HG03139 (cell line): Measurements from ENCODE around the gene TMEM87A.
"Not testable (repeated sequence)": the region's sequence is repeated elsewhere in the genome, so short reads cannot be mapped to it uniquely, and the experiment has no call there.

Experiments
- ATAC-seq: cut with Tn5 transposase; IDR thresholded peaks from one replicate; pipeline ENCODE4 v1.9.1; 2021; ENCODE audit not compliant: unreplicated experiment

TMEM87A gene

DNA sequence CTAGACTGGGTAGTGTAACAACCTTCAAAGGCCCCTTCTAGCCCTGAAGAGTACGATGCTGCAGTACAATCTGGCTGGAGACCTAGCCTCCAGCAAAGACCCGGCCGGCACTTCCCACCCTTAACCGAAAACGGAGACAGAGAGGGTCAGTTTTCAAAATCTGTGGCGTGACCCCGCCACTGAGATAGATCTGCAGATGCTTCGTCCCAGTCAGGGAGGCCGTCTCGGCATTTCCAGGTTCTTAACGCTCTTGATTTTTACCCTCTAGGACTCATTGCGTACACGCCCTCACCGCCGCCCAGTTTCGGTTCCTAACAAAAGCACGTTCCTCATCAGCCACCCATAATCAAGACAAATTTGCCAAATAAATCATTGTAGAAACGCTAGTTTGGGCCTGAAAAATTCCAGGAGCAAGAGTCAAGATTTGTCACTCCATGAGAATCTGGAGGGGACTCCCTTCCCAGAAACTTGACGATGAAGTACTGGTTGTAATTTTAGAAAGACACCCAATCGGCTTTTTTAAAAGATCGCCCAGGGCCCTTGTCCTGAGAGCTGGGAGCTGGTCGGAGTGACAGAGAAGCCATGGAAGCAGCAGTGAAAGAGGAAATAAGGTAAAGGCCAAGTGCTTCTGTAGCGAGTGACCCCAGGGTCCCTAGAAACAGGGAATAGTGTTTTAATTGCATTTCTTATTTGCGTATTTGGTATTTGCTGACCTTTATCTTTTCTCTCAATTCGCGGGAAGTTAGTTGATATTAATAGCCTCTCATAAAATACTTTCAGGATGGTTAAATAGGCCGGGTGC lies 868 bp upstream of the TMEM87A start:
- ATAC-seq = peak; percentile 27

- no peak for ATAC-seq
These were observed 2.2 kb downstream of the TMEM87A start for GRCh38 chr15:42270996-42271395.

DNA sequence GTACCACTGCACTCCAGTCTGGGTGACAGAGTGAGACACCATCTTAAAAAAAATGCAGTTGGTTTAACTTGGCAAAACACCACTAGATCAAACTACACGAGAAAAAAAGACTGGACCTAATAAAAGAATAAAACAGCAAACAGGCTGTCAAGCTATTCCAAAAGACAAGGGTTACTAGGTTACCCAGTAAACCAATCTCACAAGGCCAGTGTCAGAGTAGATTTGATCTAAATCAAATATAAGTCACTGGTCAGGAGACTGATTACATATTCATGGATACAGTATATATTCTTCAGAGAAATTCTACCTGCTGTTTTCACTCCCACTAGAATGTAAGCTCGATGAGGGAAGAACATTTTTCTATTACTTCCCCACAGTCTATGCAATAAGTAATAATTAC lies 2.7 kb downstream of the TMEM87A start:
- ATAC-seq = no peak

DNA sequence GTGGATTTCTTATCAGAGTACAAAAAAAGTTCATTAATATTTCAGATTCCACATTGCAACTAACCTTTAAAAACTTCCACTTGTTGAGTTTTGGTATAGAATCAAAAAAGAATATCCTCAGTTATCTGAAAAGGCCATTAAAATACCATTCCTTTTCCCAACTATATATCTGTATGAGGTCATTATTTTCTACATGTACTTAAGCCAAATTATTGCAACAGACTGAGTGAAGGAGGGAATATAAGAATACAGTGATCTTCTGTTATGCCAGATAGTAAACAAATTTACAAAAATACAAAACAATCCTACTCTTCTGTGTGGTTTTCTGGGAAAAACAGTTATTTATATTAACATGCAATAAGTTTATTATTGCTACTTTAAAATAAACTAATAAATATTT lies 5.9 kb downstream of the TMEM87A start:
- ATAC-seq = no peak

DNA sequence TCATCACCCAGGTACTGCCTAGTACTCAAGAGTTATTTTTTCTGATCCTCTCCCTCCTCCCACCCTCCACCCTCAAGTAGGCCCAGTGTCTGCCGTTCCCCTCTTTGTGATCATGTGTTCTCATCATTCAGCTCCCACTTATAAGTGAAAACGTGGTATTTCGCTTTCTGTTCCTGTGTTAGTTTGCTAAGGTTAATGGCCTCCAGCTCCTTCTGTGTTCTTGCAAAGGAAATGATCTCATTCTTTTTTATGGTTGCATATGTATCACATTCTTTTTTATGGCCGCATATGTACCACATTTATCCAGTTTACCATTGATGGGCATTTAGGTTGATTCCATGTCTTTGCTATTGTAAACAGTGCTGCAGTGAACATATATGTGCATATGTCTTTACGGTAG lies 8.4 kb downstream of the TMEM87A start:
- no peak for ATAC-seq

- ATAC-seq = no peak
These were observed 19.9 kb downstream of the TMEM87A start for GRCh38 chr15:42253300-42253699.

DNA sequence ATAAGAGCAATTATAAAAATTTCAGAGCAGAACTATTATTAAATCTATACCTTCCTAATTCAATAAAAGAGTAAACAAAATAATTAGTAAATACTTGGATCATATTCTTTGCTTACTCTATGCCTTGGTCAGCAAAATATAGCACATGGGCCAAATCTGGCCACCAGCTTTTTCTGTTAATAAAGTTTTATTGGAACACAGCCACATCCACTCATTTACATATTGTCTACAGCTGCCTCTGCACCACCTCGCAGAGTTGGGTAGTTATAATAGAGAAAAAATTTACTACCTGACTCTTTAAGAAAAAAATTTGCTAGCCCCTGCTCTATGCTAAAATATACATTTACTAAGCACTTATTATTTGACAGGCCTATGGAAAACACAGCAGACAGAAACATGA lies 32.4 kb downstream of the TMEM87A start:
- no peak for ATAC-seq

DNA sequence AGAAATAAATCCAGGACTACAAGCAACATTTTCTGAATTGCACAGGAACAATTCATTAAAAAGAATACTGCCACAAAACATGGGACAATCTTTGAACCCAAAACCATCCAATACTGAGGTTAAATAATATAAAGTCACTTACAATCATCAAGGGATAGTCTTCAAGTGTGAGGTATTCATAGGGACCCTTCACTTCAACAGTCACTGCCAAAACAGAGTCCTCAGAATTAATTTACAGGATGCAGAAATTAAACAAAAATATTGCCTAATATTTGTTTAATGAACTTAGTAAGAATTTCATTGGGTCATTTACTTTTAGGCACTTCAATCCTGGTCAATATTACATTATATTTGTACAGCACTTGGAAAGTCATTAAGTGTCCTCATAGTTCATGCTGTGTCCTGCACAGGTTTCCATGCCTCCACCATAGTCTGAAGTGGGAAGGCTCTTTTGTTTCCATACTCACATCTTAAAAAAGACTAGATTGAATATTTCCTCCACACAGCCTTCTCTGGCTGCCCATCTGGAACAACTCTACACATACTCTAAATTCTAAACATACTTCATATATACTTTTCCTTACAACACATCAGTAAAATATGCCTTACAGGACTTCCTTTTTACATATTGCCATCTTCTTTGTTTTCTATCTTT lies 33.6 kb downstream of the TMEM87A start:
- ATAC-seq = no peak

- no peak for ATAC-seq
These were observed 40.1 kb downstream of the TMEM87A start for GRCh38 chr15:42233107-42233506.

DNA sequence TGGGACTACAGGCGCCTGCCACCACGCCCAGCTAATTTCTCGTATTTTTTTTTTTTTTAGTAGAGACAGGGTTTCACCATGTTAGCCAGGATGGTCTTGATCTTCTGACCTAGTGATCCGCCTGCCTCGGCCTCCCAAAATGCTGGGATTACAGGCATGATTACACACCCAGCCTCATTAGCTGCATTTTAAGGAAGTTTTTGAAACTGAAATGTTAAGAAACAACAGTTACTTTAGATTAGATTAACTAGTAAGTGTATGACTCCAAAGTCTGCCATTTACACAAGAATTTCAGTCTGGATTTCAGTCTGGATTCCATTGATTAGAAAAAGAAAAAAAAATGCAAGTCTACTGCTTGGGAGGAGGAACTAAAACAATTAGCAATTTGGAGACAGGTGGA lies 40.6 kb downstream of the TMEM87A start:
- ATAC-seq = no peak

DNA sequence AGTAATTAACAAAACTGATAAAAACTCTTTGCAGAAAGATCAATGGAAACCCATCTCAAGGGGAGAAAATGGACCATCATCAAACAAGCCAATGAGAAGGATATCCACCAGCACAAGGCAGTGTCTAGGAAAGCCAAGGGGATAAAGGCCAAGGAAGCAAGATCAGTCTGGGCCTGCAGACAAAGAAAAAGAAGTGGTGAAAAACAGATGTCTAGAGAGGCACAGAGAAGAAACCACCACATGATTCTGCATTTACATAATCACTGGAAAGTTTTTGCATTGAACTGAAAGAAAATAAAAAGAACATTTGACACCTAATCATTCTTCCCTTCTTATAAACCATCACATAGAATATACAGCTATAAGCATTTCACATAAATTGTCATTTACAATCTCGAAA lies 42.1 kb downstream of the TMEM87A start:
- no peak for ATAC-seq

GRCh38 chr15:42228981-42229380 lies 44.3 kb downstream of the TMEM87A start:
- ATAC-seq = not testable (repeated sequence)

GRCh38 chr15:42228036-42228435 lies 45.2 kb downstream of the TMEM87A start:
- no peak for ATAC-seq

- no peak for ATAC-seq
These were observed 46.6 kb downstream of the TMEM87A start for GRCh38 chr15:42226648-42227047.

DNA sequence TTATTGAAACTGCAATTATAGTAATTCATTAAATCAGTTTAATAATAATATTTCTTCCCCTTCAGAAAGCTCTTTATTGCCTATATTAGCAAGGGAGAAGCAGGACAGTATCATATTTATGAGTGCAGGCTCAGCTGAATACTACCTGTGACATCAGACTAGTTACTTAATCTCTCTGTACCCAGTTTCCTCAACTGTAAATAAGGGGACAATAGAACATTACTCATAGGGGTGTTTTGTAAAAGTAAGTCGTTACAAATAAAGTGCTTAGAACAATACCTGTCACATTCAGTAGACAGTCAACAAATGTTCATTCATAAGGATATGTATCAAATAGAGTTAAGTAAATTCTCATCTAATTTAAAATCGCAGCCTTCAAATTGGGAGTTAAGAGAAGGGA lies 53.0 kb downstream of the TMEM87A start:
- ATAC-seq = no peak

DNA sequence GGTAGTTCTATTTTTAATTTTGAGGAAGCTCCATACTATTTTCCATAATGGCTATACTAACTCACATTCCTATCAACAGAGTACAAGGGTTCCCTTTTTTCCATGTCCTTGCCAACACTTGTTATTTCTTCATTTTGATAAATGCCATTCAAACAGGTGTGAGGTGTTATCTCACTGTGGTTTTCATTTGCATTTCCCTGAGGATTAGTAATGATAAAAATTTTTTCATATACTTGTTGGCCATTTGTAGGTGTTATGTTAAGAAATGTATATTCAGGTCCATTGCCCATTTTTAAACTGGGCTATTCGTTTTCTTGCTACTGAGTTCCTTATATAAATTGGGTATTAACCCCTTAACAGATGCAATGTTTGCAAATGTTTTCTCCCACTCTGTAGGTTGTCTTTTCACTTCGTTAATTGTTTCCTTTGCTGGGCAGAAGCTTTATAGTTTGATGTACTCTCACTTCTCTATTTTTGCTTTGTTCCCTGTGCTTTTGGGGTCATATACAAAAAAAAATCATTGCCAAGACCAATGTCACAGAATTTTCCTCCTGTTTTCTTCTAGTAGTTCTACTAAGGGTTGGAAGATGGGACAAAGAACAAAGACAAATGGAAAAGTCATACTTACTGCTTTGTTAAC lies 54.2 kb downstream of the TMEM87A start:
- ATAC-seq = no peak

GRCh38 chr15:42217568-42217967 lies 55.7 kb downstream of the TMEM87A start:
- no peak for ATAC-seq

GRCh38 chr15:42215913-42216829 lies 57.1 kb downstream of the TMEM87A start:
- no peak for ATAC-seq

DNA sequence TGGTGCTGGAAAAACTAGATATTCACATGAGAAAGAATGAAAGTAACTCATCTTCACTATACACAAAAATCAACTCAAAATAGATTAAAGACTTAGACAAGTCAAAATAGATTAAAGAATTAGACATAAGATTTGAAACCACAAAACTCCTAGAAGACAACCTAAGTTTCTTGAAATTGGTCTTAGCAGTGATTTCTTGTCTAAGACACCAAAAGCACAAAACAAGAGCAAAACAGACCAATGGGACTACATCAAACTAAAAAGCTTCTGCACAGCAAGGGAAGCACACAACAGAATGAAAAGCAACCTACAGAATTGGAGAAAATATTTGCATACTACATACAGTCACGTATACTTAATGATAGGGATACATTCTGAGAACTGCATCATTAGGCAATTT lies 58.6 kb downstream of the TMEM87A start:
- no peak for ATAC-seq

GRCh38 chr15:42213511-42213910 lies 59.7 kb downstream of the TMEM87A start:
- no peak for ATAC-seq

- ATAC-seq = no peak
These were observed 62.5 kb downstream of the TMEM87A start for GRCh38 chr15:42210696-42211095.
